NCI-H524 (cell line): Measurements from ENCODE around the gene ZNF692.

Experiments
- DNase-seq, 2 experiments: peaks; one replicate each; lab custom pipeline; 2025; lab: John Stamatoyannopoulos, UW

ZNF692 gene

GRCh38 chr1:248825136-248825535 is 33.7 kb downstream of the ZNF692 start:
- no peak for DNase-seq

- no peak for DNase-seq
Measured at GRCh38 chr1:248824701-248825100, 34.2 kb downstream of the ZNF692 start.

- DNase-seq = no peak
Measured at GRCh38 chr1:248824301-248824700, 34.6 kb downstream of the ZNF692 start.

GRCh38 chr1:248823517-248824001 is 35.3 kb downstream of the ZNF692 start:
- DNase-seq = no peak

GRCh38 chr1:248822148-248823032 is 36.5 kb downstream of the ZNF692 start:
- DNase-seq = no peak

GRCh38 chr1:248821641-248822040 is 37.2 kb downstream of the ZNF692 start:
- no peak for DNase-seq

GRCh38 chr1:248821101-248821500 is 37.8 kb downstream of the ZNF692 start:
- DNase-seq = no peak

- DNase-seq = no peak
Measured at GRCh38 chr1:248820041-248820585, 38.8 kb downstream of the ZNF692 start.

GRCh38 chr1:248818505-248819374 is 40.1 kb downstream of the ZNF692 start:
- DNase-seq = no peak

GRCh38 chr1:248817065-248817464 is 41.8 kb downstream of the ZNF692 start:
- DNase-seq = no peak

GRCh38 chr1:248816042-248816851 is 42.6 kb downstream of the ZNF692 start:
- no peak for DNase-seq

GRCh38 chr1:248815407-248816034 is 43.4 kb downstream of the ZNF692 start:
- no peak for DNase-seq

- no peak for DNase-seq
Measured at GRCh38 chr1:248814351-248814750, 44.5 kb downstream of the ZNF692 start.

GRCh38 chr1:248813546-248813945 is 45.3 kb downstream of the ZNF692 start:
- DNase-seq = no peak

GRCh38 chr1:248812736-248813425 is 46.0 kb downstream of the ZNF692 start:
- no peak for DNase-seq

GRCh38 chr1:248811514-248812490 is 47.1 kb downstream of the ZNF692 start:
- DNase-seq = peak in 1 of 2 experiments; percentile 6

- no peak for DNase-seq
Measured at GRCh38 chr1:248810727-248811513, 48.0 kb downstream of the ZNF692 start.

- no peak for DNase-seq
Measured at GRCh38 chr1:248810000-248810726, 48.7 kb downstream of the ZNF692 start.
